ENCODE data around the gene ERVK3-1. TPM values are rescaled to one million over a fixed set of nuclear protein-coding genes. Genes with fewer than 3 reads are reported as not detected.
A peak's percentile ranks its signal among the peaks of the same experiment; 100 is the strongest.

Gene ERVK3-1
- total RNA-seq, 4 donors from 2014 or later = 27.1 to 38.2 (median 32.4) TPM

DNA sequence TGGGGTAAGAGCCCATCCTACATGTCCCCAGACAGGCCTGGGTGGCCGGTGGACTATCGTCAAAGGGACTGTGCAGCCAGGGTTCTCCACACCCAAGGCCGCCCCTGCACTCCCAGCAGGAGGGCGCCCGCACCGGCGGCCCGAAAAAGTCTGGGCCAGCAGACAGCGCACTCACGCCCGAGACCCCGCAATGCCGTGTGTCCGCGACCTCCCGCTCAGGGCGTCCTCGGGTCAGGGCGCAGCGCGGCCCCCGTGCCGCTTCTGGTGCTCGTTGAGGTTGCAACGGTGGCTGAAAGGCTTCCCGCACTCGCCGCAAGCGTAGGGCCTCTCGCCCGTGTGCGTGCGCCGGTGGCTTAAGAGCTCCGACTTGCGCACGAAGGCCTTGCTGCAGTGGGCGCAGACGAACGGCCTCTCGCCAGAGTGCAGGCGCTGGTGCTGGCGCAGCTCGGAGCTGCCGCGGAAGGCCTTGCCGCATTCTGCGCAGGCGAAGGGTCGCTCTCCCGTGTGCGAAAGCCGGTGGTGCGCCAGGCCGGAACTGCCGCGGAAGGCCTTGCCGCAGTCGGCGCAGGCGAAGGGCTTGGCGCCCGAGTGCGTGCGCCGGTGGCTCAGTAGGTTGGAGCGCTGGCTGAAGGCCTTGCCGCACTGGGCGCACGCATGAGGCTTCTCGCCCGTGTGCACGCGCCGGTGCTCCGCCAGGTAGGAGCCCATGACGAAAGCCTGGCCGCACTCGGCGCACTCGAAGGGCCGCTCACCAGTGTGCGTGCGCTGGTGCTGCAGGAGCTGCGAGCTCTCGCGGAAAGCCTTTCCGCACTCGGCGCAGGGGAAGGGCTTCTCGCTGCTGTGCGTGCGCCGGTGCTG is 51.0 kb downstream of the ERVK3-1 start:
- Histone ChIP-seq H3K4me3 (peak overlapping the region; percentile 9 to 38 (median 32)), H3K27ac (no peak overlapping the region), H3K36me3 (no peaks in the 10 kb centered on the region), H3K9me3 (no peaks in the 10 kb centered on the region), H3K27me3 (peaks cover 2 to 25% (median 10%) of the 10 kb centered on the region in 3 donors), H3K4me1 (no peaks in the 10 kb centered on the region)
- no peak for TF ChIP-seq POLR2A (IDR thresholded peaks at IDR 0.05)
- TF ChIP-seq, protein P1, sequence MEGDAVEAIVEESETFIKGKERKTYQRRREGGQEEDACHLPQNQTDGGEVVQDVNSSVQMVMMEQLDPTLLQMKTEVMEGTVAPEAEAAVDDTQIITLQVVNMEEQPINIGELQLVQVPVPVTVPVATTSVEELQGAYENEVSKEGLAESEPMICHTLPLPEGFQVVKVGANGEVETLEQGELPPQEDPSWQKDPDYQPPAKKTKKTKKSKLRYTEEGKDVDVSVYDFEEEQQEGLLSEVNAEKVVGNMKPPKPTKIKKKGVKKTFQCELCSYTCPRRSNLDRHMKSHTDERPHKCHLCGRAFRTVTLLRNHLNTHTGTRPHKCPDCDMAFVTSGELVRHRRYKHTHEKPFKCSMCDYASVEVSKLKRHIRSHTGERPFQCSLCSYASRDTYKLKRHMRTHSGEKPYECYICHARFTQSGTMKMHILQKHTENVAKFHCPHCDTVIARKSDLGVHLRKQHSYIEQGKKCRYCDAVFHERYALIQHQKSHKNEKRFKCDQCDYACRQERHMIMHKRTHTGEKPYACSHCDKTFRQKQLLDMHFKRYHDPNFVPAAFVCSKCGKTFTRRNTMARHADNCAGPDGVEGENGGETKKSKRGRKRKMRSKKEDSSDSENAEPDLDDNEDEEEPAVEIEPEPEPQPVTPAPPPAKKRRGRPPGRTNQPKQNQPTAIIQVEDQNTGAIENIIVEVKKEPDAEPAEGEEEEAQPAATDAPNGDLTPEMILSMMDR (IDR thresholded peaks at IDR 0.05 in 4 of 5, conservative IDR thresholded peaks at IDR 0.05 in 1 of 5) = no peak
- intact Hi-C loops (cut with DNase I; ENCODE audit: low total_unique reads) (no loop called here), in situ Hi-C loops (cut with MboI; ENCODE audit: low sequenced_read_pairs in 4 of 4) (no loop called here)
- ATAC-seq (no peak), DNase-seq (no peak)

DNA sequence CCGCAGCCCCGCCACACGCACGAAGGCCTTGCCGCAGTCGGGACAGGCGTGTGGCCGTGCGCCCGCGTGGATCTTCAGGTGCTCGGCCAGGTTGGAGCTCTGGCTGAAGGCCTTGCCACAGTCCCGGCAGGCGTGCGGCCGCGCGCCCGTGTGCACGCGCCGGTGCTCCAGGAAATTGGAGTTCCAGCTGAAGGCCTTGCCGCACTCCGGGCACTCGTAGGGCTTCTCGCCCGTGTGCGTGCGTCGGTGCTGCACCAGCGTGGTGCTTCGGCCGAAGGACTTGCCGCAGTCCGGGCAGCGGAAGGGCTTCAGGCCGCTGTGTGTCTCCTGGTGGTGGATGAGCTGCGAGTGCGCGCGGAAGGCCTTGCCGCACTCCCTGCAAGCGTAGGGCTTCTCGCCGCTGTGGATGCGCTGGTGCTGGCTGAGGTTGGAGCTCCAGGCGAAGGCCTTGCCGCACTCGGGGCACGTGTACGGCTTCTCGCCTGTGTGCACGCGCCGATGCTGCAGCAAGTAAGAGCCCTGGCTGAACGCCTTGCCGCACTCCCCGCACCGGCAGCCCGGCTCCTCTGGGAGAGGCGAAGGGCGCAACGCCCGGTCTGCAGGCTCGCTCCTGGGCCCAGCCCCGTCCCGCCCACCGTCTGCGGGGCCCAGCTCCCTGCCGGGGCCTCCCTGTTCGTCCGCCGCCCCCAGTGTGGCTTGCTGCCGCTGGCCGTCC is 51.7 kb downstream of the ERVK3-1 start:
- no peaks in the 10 kb centered on the region for H3K9me3 ChIP-seq
- peak overlapping the region; percentile 9 to 38 (median 32) for H3K4me3 ChIP-seq
- H3K27me3 ChIP-seq = peaks cover 2 to 23% (median 9%) of the 10 kb centered on the region in 3 donors
- DNase-seq = no peak
- TF ChIP-seq POLR2A (IDR thresholded peaks at IDR 0.05) = no peak
- TF ChIP-seq, protein P1 (IDR thresholded peaks at IDR 0.05 in 4 of 5, conservative IDR thresholded peaks at IDR 0.05 in 1 of 5) = no peak
- peaks cover 0 to 7% of the 10 kb centered on the region in 2 donors for H3K4me1 ChIP-seq
- no peak for ATAC-seq
- intact Hi-C loops (cut with DNase I; ENCODE audit: low total_unique reads) (no loop called here), in situ Hi-C loops (cut with MboI; ENCODE audit: low sequenced_read_pairs in 4 of 4) (no loop called here)
- H3K27ac ChIP-seq = no peak overlapping the region
- no peaks in the 10 kb centered on the region for H3K36me3 ChIP-seq

DNA sequence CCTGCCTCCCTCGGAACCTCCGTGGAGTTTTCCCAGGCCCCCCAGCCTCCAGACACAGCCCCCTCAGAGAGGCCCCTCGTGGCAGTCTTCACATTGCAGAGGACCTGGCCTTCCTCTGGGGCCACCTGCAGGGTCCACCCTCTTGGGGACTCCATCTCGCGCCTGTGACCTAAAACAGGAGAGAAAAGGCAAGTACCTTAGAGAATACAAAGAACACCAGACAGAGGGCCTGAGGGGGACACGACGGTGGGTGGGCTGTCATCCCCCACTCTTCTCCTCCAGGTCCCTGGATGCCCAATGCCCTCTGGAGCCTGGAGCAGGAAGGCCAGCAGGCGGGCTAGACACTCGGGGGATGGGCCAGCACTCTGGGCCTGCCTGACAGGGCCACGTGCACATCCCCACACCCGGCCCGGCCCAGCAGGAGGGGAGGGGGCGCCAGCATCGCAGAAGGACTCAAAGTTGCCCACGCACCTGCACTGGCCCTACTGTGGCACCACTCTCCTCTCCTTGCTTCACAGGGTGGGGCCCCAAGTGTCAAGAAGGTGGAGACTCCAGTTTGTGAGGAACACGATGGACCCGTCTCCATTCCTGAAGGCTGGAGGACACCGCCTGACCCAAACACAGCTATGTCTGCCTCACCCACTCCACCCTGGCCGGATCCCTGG is 52.4 kb downstream of the ERVK3-1 start:
- in situ Hi-C loops (cut with MboI; ENCODE audit: low sequenced_read_pairs in 4 of 4) = no loop called here
- H3K4me3 ChIP-seq = no peak overlapping the region
- no peak for DNase-seq

DNA sequence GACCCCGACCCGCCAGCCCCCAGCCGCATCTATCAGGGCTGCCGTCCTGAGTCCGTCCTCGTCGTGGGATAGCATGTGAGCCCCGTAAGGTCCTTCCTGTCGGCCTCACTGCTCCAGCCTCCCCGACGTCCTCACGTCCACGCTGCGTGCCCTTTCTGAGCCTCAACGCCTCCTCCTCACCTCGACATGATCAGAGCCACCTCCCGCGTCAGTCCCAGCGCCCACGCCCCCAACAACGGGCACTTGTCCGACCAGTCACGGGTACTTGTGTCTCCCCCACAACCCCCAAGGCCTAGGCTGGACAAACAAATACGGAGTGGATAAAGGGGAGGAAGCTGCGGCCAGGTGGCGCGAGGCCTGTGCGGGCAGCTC is 56.7 kb downstream of the ERVK3-1 start:
- no peaks in the 10 kb centered on the region for H3K36me3 ChIP-seq
- ATAC-seq (peak in 1 of 2 donors; percentile 2), DNase-seq (no peak)
- in situ Hi-C loops (cut with MboI; ENCODE audit: low sequenced_read_pairs in 4 of 4) (no loop called here), intact Hi-C loops (cut with DNase I; ENCODE audit: low total_unique reads) (loop anchor here (1.0 to 2.0 kb wide), 4 partner anchors 19 to 57 kb away; partner anchors contain the start of genes ERVK3-1, RPS5, ZNF837 and ZSCAN22)
- no peaks in the 10 kb centered on the region for H3K9me3 ChIP-seq
- H3K4me1 ChIP-seq = peaks cover 0 to 8% of the 10 kb centered on the region in 2 donors
- H3K27me3 ChIP-seq = peaks cover 0 to 2% (median under 1%) of the 10 kb centered on the region in 3 donors
- peak overlapping the region; percentile 87 to 92 (median 91) for H3K27ac ChIP-seq
- no peak for TF ChIP-seq POLR2A (IDR thresholded peaks at IDR 0.05)
- TF ChIP-seq, protein P1 (IDR thresholded peaks at IDR 0.05 in 4 of 5, conservative IDR thresholded peaks at IDR 0.05 in 1 of 5) = no peak
- H3K4me3 ChIP-seq = peak overlapping the region; percentile 78 to 95 (median 90)

More for the DNA sequence above, 52.4 kb downstream of the ERVK3-1 start:
- Histone ChIP-seq H3K27ac (no peak overlapping the region), H3K4me1 (peaks cover 0 to 8% of the 10 kb centered on the region in 2 donors), H3K27me3 (peaks cover 2 to 23% (median 9%) of the 10 kb centered on the region in 3 donors), H3K36me3 (no peaks in the 10 kb centered on the region), H3K9me3 (no peaks in the 10 kb centered on the region)
- no peak for TF ChIP-seq POLR2A (IDR thresholded peaks at IDR 0.05)
- TF ChIP-seq, protein P1 (IDR thresholded peaks at IDR 0.05 in 4 of 5, conservative IDR thresholded peaks at IDR 0.05 in 1 of 5) = no peak
- no peak for ATAC-seq
- intact Hi-C loops (cut with DNase I; ENCODE audit: low total_unique reads) = no loop called here
